Hepatocyte (in vitro differentiated cells): Measurements from ENCODE around the gene ST8SIA5. TPM values are rescaled to one million over a fixed set of nuclear protein-coding genes. Genes with fewer than 3 reads are reported as not detected.

Experiments
- DNase-seq: peaks from one replicate; pipeline ENCODE4 v3.0.0-alpha.2; 2016; ENCODE audit warnings: low spot score
- H2AFZ ChIP-seq: fragments of 200-600 bp; sonication (generic); 2 replicates; pipeline ENCODE4 v1.6.0; 2016; ENCODE audit warnings: antibody characterized with exemption, mild to moderate bottlenecking
- H3K27ac ChIP-seq: fragments of 200-600 bp; sonication (generic); 2 replicates; pipeline ENCODE4 v1.5.1; 2016; ENCODE audit warnings: mild to moderate bottlenecking
- H3K27me3 ChIP-seq: fragments of 200-600 bp; sonication (generic); 2 replicates; pipeline ENCODE4 v1.6.1; 2016
- H3K36me3 ChIP-seq: fragments of 200-600 bp; sonication (generic); replicated peaks from 2 replicates; pipeline ENCODE4 v1.5.1; 2016; ENCODE audit warnings: low read depth; ENCODE audit not compliant: insufficient read depth
- H3K4me1 ChIP-seq: fragments of 200-600 bp; sonication (generic); 2 replicates; pipeline ENCODE4 v1.5.1; 2016; ENCODE audit warnings: mild to moderate bottlenecking, moderate library complexity; ENCODE audit not compliant: insufficient read depth
- H3K4me2 ChIP-seq: fragments of 200-600 bp; sonication (generic); 2 replicates; pipeline ENCODE4 v1.6.0; 2016
- H3K4me3 ChIP-seq: fragments of 200-600 bp; sonication (generic); 2 replicates; pipeline ENCODE4 v1.5.1; 2016; ENCODE audit warnings: mild to moderate bottlenecking
- H3K79me2 ChIP-seq: fragments of 200-600 bp; sonication (generic); 2 replicates; pipeline ENCODE4 v1.6.0; 2017; ENCODE audit warnings: mild to moderate bottlenecking
- H3K9me2 ChIP-seq: fragments of 200-600 bp; sonication (generic); replicated peaks from 2 replicates; pipeline ENCODE4 v1.6.0; 2017; ENCODE audit warnings: mild to moderate bottlenecking; ENCODE audit not compliant: insufficient read depth
- H3K9me3 ChIP-seq: fragments of 200-600 bp; sonication (generic); 2 replicates; pipeline ENCODE4 v1.5.1; 2016; ENCODE audit warnings: low read depth, mild to moderate bottlenecking
- H4K20me1 ChIP-seq: fragments of 200-600 bp; sonication (generic); 2 replicates; pipeline ENCODE4 v1.6.0; 2016; ENCODE audit warnings: mild to moderate bottlenecking; ENCODE audit not compliant: insufficient read depth, poor library complexity, severe bottlenecking
- EZH2 ChIP-seq: fragments of 200-600 bp; sonication (generic); IDR thresholded peaks from 2 replicates; pipeline ENCODE4 v1.6.1; 2016; ENCODE audit warnings: antibody characterized with exemption, mild to moderate bottlenecking, borderline replicate concordance
- EZH2phosphoT487 ChIP-seq: fragments of 200-600 bp; sonication (generic); IDR thresholded peaks from one replicate; pipeline ENCODE4 v1.6.1; 2018; ENCODE audit warnings: antibody characterized with exemption, mild to moderate bottlenecking, low read depth, moderate library complexity; ENCODE audit not compliant: unreplicated experiment, severe bottlenecking
- WGBS: methylation state at CpG from one replicate; pipeline ENCODE4 v1.1.6; 2016; ENCODE audit warnings: low lambda C conversion rate; ENCODE audit errors: missing lambda C conversion rate; 5-methylcytosine and 5-hydroxymethylcytosine counted together
- polyA plus RNA-seq: library from polyadenylated mRNA; unstranded; fragments of >200 nt; fragmentation: Nextera tagmentation; extraction: Ambion mirVana; gene quantifications from 2 replicates; pipeline ENCODE4 v1.2.1, GENCODE V29; 2016
- total RNA-seq: library from RNA; depleted of rRNA; stranded (reverse); fragments of >200 nt; gene quantifications from 2 replicates; pipeline ENCODE4 v1.2.3, GENCODE V29; 2014
- TF ChIP-seq, protein P1 (sequence below): fragments of 200-600 bp; sonication (generic); IDR thresholded peaks from 2 replicates; pipeline ENCODE4 v1.5.1; 2016; ENCODE audit warnings: antibody characterized with exemption, mild to moderate bottlenecking; ENCODE audit not compliant: poor library complexity

ST8SIA5 gene
- total and polyA plus RNA-seq, 2 experiments from 2014 or later = 0.76 TPM; not detected in 1

GRCh38 chr18:46725310-46725709 lies 31.5 kb downstream of the ST8SIA5 start:
- 95% methylated on average over 3 of the region's 3 CpGs for WGBS
- TF ChIP-seq EZH2 (no peak), EZH2phosphoT487 (no peak)
- TF ChIP-seq, protein P1, sequence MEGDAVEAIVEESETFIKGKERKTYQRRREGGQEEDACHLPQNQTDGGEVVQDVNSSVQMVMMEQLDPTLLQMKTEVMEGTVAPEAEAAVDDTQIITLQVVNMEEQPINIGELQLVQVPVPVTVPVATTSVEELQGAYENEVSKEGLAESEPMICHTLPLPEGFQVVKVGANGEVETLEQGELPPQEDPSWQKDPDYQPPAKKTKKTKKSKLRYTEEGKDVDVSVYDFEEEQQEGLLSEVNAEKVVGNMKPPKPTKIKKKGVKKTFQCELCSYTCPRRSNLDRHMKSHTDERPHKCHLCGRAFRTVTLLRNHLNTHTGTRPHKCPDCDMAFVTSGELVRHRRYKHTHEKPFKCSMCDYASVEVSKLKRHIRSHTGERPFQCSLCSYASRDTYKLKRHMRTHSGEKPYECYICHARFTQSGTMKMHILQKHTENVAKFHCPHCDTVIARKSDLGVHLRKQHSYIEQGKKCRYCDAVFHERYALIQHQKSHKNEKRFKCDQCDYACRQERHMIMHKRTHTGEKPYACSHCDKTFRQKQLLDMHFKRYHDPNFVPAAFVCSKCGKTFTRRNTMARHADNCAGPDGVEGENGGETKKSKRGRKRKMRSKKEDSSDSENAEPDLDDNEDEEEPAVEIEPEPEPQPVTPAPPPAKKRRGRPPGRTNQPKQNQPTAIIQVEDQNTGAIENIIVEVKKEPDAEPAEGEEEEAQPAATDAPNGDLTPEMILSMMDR = no peak

GRCh38 chr18:46723856-46724415 lies 32.9 kb downstream of the ST8SIA5 start:
- WGBS = 82% methylated on average over 4 of the region's 4 CpGs
- H2AFZ ChIP-seq = no peak overlapping the region
- H3K9me2 ChIP-seq = no peaks in the 10 kb centered on the region
- no peaks in the 10 kb centered on the region for H3K27me3 ChIP-seq
- DNase-seq = no peak
- no peaks in the 10 kb centered on the region for H3K4me1 ChIP-seq
- H3K4me3 ChIP-seq = no peak overlapping the region
- no peaks in the 10 kb centered on the region for H4K20me1 ChIP-seq
- no peaks in the 10 kb centered on the region for H3K36me3 ChIP-seq
- no peaks in the 10 kb centered on the region for H3K9me3 ChIP-seq
- H3K4me2 ChIP-seq = no peak overlapping the region
- TF ChIP-seq, protein P1 = no peak
- TF ChIP-seq EZH2 = no peak
- TF ChIP-seq EZH2phosphoT487 = no peak
- no peak overlapping the region for H3K27ac ChIP-seq
- H3K79me2 ChIP-seq = no peaks in the 10 kb centered on the region

More at GRCh38 chr18:46725310-46725709, 31.5 kb downstream of the ST8SIA5 start:
- Histone ChIP-seq H3K36me3 (no peaks in the 10 kb centered on the region), H3K27ac (no peak overlapping the region), H2AFZ (no peak overlapping the region), H3K4me1 (no peaks in the 10 kb centered on the region), H3K79me2 (no peaks in the 10 kb centered on the region), H3K4me2 (no peak overlapping the region), H3K9me2 (no peaks in the 10 kb centered on the region), H3K4me3 (no peak overlapping the region), H3K27me3 (no peaks in the 10 kb centered on the region), H3K9me3 (no peaks in the 10 kb centered on the region), H4K20me1 (no peaks in the 10 kb centered on the region)
- DNase-seq = no peak

GRCh38 chr18:46722051-46722450 lies 34.8 kb downstream of the ST8SIA5 start:
- Histone ChIP-seq H3K4me1 (no peaks in the 10 kb centered on the region), H2AFZ (no peak overlapping the region), H3K36me3 (no peaks in the 10 kb centered on the region), H4K20me1 (no peaks in the 10 kb centered on the region), H3K79me2 (no peaks in the 10 kb centered on the region), H3K27me3 (no peaks in the 10 kb centered on the region), H3K9me2 (no peaks in the 10 kb centered on the region), H3K27ac (no peak overlapping the region), H3K4me3 (no peak overlapping the region), H3K9me3 (no peaks in the 10 kb centered on the region), H3K4me2 (no peak overlapping the region)
- 81% methylated on average over 5 of the region's 5 CpGs for WGBS
- TF ChIP-seq EZH2phosphoT487 (no peak), EZH2 (no peak)
- TF ChIP-seq, protein P1 = no peak
- no peak for DNase-seq
